Myocyte (in vitro differentiated cells): ENCODE results near the gene CLSTN2. TPM values are rescaled to one million over a fixed set of nuclear protein-coding genes. Genes with fewer than 3 reads are reported as not detected.

Experiments used
- DNase-seq: peaks from one replicate; pipeline ENCODE4 v3.0.0-alpha.2; 2012; ENCODE audit warnings: low read depth
- total RNA-seq: library from RNA; depleted of rRNA; stranded (reverse); fragments of >200 nt; gene quantifications from 2 replicates; pipeline ENCODE4 v1.2.3, GENCODE V29; 2014

Gene CLSTN2
- total RNA-seq, 1 donor from 2014 or later = 25.4 TPM

DNA sequence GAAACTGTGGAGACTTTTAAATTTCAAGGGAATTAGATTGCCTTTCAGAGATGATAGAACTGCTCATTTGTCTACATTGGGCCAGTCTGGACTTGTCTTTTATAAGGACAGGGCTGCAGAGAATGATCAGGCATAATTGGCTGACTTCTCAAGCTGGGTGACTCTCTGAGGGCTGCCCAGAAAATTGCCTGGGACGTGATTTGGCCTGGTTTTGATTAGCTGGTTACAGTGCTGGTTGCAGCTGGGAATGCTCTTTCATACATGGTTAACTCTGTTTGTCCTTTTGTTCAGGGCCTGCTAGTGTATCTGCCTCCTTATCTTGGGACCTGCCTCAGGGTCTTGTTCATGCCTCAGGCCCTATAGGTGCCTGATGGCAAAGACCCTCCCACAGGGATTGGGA is 245.6 kb downstream of the CLSTN2 start:
- no peak for DNase-seq

DNA sequence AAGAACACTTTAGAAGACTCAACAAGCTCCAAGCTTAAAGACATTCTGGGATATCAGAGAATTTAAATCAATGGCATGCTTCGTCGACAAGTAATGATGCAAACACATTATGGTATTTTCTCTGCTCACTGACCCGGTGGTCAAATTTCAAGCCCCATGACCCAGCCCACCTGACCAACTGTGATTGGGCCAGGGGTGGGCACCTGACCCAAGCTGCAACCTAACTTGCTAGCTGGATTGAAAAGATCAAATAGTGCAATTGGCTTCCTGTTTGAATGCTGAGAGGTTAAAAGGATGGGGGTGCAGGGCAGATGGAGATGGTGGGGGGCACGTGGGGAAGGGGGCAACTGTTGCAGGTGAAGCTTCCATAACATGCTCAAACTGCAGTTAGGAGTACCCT is 250.4 kb downstream of the CLSTN2 start:
- no peak for DNase-seq

DNA sequence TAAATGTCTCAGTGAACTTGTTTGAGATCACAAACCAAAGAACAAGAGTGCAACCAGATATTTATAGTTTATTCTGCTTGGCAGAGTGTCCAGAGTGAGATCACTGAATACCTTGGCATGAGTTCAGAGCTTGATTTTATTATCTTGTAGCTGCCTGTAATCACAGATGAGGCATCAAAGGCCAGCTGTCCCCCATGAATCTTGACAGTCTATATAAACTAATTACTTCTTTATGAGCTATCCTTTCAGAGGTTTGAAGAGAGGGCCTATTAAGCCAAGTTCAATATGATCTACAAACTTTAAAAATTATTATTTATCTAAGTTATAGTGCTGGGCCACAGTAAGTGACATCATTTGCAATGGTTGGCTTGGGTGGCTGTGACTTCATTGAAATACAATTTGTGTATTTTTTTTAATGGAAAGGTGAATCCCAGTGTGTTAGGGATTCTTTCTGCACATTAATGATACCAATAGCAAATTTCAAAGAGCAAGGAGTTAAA is 251.5 kb downstream of the CLSTN2 start:
- DNase-seq = peak; percentile 89

- no peak for DNase-seq
Observed at GRCh38 chr3:140187028-140187427, 252.0 kb downstream of the CLSTN2 start.

DNA sequence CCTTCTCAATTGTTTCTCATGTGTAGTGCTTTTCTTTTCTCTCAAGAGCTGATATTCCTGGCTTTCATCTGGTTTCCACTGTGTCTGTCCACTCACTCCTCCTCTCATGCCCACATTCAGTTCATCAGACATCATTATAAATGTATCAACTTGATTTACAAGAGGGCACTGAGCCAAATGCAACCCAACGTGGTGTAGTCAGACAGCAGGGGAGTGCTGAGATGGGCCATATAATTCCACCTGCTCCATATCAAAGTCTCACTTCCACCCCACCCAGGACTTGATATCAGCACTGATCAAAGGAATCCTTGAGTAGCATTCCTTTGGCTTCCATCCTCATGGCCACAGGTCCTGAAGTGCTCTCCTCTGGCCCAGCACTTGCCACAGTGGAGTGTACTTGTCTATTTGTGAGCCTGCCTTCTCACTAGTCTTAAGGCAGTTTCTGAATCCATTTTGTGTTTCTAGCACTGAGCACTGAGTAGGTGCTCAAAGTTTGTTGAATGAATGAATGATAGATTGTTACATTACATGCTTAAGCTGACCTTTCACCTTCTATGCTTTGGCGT is 252.8 kb downstream of the CLSTN2 start:
- no peak for DNase-seq

- no peak for DNase-seq
Observed at GRCh38 chr3:140188285-140188684, 253.3 kb downstream of the CLSTN2 start.

DNA sequence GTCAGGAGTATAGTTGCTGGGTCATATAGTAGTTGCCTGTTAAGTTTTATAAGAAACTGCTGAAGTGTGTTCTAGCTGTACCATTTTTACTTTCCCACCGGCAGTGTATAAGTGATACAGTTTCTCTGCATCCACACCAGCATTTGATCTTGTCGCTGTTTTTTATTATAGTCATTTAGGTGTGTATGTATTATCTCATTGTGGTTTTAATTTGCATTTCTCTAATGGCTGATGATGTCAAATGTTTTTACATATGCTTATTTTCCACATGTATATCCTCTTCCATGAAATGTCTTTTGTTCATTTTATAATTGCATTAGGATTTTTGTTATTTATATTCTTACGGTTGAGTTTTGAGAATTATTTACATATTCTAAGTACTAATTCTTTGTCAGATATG is 254.3 kb downstream of the CLSTN2 start:
- DNase-seq = no peak

DNA sequence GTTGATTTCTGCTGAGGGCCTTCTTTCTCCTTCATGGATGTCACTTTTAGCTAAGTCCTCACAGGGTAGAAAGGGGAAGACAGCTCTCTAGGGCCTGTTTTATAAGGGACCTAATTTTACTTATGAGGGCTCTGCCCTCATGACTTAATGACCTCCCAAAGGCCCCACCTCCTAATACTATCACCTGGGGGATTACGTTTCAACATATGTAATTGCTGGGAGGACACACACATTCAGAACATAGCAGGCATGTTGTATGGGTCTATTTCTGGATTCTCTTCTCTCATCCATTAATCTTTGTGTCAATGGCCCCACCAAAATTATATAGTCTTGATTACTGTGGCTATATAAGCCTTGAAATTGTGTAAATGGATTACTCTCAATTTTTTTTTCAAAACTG is 255.0 kb downstream of the CLSTN2 start:
- DNase-seq = no peak

GRCh38 chr3:140196970-140197369 is 262.0 kb downstream of the CLSTN2 start:
- no peak for DNase-seq

GRCh38 chr3:140198242-140198641 is 263.3 kb downstream of the CLSTN2 start:
- DNase-seq = no peak

DNA sequence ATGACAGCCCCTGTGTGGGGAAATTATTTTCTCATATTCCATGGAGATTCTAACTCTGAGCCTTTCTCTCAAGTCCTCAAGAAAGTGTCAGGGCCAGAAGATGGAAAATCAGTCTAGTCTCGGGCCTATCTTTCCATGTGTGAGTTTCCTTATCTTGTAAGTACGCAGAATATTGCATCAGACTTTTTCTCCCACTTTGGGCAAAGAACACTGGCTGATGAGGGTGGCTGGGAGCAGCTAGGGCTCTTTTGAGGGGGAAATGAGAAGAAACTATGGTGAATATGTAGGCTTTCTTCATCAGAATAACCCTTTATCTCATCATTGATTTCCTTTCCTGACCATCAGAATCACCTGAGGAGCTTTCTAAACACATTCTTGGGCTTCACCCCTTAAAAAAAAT is 264.0 kb downstream of the CLSTN2 start:
- DNase-seq = no peak

GRCh38 chr3:140199743-140200142 is 264.8 kb downstream of the CLSTN2 start:
- no peak for DNase-seq

DNA sequence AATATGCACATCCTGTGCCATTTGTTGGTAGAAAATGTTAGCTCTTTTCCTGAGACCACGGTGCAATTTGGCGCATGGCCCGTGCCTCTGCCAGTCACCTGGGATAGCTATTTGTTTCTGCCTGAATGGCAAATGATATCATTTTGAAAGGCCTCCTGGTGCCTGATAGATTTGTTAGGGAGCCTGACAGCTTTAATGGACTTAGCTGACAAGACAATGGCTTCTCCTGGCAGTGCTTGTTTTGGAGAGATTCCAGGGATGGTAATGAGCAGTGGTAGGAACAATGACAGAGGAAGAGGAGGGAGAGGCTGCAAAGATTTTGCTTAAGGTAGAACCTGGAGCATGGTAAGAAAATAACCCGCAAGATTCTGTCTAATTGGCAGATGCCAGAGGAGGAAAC is 268.5 kb downstream of the CLSTN2 start:
- no peak for DNase-seq

DNA sequence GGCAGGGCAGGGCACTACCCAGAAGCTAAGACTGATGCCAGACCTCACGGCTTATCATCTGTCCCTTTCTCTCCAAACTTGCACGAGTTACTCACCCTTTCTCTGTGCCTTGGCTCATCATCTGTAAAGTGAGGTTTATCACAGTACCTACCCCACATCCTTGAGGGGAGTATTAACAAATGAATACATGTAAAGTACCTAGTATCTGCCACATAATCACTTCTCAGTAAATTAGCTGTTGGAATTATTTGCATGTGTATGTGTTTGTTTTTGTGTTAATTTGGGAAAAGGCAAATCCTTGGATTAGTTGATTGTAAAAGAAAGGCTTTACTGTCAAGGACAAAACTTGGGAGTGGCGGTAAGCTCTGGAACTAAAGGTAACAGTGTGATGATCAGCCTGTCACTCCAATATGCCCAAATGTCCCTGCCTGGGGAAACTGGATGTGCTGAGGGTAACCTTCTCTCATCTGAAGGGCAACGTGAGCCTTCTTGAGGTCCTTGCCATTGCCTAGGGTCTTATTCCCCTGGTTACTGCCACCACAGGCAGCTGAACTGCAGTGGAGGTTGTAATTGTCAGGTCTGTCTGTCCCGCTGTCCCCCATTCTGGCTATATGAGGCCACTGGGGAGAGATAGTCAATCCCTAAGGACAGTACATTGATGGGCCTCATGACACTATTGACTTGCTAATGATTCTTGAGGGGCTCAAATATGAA is 269.4 kb downstream of the CLSTN2 start:
- DNase-seq = no peak

DNA sequence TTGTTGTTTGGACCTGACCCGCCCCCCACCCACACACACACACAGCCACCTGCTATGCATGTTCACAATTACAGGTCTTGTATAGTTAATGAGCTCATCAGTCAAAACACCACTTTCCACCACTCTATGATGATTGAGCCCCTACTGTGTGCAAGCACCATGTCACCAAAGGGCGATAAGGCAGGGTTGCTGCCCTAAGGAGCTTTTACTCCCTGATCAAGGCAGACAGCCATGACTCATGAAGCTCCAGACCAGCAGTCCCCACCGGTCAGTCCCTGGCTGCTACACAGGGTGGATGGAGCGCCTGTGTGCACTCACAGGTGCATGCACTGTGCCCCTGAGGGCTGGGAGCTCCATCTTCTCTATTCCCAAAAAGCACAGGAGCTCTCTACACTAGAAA is 270.6 kb downstream of the CLSTN2 start:
- DNase-seq = no peak

- DNase-seq = peak; percentile 70
Observed at GRCh38 chr3:140206196-140207040, 271.4 kb downstream of the CLSTN2 start.

GRCh38 chr3:140207541-140207940 is 272.6 kb downstream of the CLSTN2 start:
- no peak for DNase-seq

DNA sequence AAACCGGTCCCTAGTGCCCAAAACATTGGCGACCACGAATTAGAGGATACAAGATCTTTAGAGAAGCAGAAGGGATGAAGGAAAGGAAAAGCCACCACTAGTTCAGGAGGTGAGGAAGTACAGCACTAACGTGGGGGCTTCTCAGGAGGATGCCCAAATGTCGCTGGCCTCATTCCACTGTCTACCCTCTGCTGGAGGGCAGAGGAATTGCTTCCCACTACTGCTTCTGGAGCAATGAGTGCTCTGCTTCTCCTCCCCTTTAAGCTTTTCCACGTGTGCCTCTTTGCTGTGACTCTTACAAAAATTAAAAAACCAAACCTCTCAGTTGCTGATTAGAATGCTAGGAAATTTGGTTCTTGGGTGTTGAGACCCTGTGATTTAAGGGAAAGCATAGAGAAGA is 281.3 kb downstream of the CLSTN2 start:
- peak; percentile 20 for DNase-seq

- DNase-seq = no peak
Observed at GRCh38 chr3:140219291-140219690, 284.3 kb downstream of the CLSTN2 start.

- no peak for DNase-seq
Observed at GRCh38 chr3:140219923-140220452, 285.0 kb downstream of the CLSTN2 start.

DNA sequence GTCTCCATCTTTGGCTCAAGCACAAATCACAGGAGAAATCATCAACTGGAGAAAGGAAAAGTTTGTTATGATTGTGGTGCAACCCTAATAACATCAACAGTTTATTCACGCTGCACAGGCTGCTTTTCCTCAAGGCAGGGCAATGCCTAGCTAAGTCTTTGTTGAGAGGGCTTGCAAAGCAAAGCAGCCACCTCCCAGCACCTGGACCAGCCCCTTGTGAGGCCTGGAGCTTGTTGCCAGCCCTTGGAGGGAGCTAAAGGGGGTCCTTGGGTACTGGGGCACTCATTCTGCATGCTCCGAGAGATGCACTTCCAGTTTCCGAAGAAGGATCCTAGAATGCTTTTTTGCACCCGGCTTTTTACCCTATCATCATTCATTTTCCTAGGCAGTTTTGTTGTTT is 288.2 kb downstream of the CLSTN2 start:
- no peak for DNase-seq

- DNase-seq = peak; percentile 12
Observed at GRCh38 chr3:140223631-140224030, 288.6 kb downstream of the CLSTN2 start.
